ENCODE measurements around the gene UNCX.

- TF ChIP-seq CTCF (IDR thresholded peaks at IDR 0.05) (peak; percentile 99), ZFX (IDR thresholded peaks at IDR 0.05; ENCODE audit: borderline replicate concordance) (no peak)
Observed at GRCh38 chr7:1225441-1226185, 7.1 kb upstream of the UNCX start.

All from 22Rv1 (cell line).